Naive thymus-derived CD8-positive, alpha-beta T cell (primary cell): ENCODE data around the gene RFC1. TPM values are rescaled to one million over a fixed set of nuclear protein-coding genes. Genes with fewer than 3 reads are reported as not detected.
"Not testable (repeated sequence)": the region's sequence is repeated elsewhere in the genome, so short reads cannot be mapped to it uniquely, and the experiment has no call there.

ENCODE experiments used
- ATAC-seq, 2 donors: fragments of 150-1000 bp; cut with Tn5 transposase in 1 of 2; sonication (Bioruptor Pico), chemical (Tn5 transposase) in 1 of 2; 1 replicate in 1 of 2; 2 replicates in 1 of 2; pipeline ENCODE4 v1.10.0; 2021; ENCODE audit warnings: mild to moderate bottlenecking in 2 of 2, moderate library complexity in 2 of 2
- POLR2A ChIA-PET: fragments of 350-600 bp; sonication (Branson Sonifier 250); formaldehyde crosslinking; loops from one replicate; lab custom pipeline; 2021; ENCODE audit warnings: antibody characterized with exemption; lab: Charles Lee
- DNase-seq, 10 donors: peaks; one replicate each; pipeline versions ENCODE4 v3.0.0 to v3.0.0-alpha.2; 2020 to 2022
- H3K27ac Mint-ChIP-seq, 10 donors: one replicate each; pipeline ENCODE4 v1.8.0; 2020 to 2022; ENCODE audit warnings: mild to moderate bottlenecking in 10 of 10, mixed read lengths in 10 of 10, moderate library complexity in 4 of 10, inconsistent platforms in 1 of 10
- H3K27me3 Mint-ChIP-seq, 5 donors: one replicate each; pipeline ENCODE4 v1.8.0; 2021 to 2022; ENCODE audit warnings: mixed read lengths in 5 of 5
- H3K36me3 Mint-ChIP-seq, 3 donors: one replicate each; pipeline ENCODE4 v1.8.0; 2020 to 2022; ENCODE audit warnings: mixed read lengths in 3 of 3, mild to moderate bottlenecking in 2 of 3, inconsistent platforms in 1 of 3
- H3K4me1 Mint-ChIP-seq, 4 donors: one replicate each; pipeline ENCODE4 v1.8.0; 2021 to 2022; ENCODE audit warnings: mixed read lengths in 4 of 4
- H3K4me3 Mint-ChIP-seq, 10 donors: one replicate each; pipeline ENCODE4 v1.8.0; 2020 to 2022; ENCODE audit warnings: mild to moderate bottlenecking in 10 of 10, mixed read lengths in 10 of 10, moderate library complexity in 6 of 10, inconsistent platforms in 1 of 10
- H3K9me3 Mint-ChIP-seq, 9 donors: one replicate each; pipeline ENCODE4 v1.8.0; 2020 to 2022; ENCODE audit warnings: mixed read lengths in 9 of 9, mild to moderate bottlenecking in 3 of 9, inconsistent platforms in 1 of 9, moderate library complexity in 1 of 9
- polyA plus RNA-seq, 3 donors: library from polyadenylated mRNA; unstranded; fragments of 300-500 nt; fragmentation: Illumina TruSeq; gene quantifications; one replicate each; pipeline ENCODE4 v1.2.3, GENCODE V29; 2021
- total RNA-seq, 8 experiments: library from RNA in 2 of 8; stranded (reverse) in 2 of 8; gene quantifications; one replicate each; pipeline ENCODE4 v1.2.3 and lab custom pipeline; 2021 to 2026

Gene RFC1
- total and polyA plus RNA-seq, 5 experiments from 2014 or later = 26.6 to 54.6 (median 43.2) TPM

DNA sequence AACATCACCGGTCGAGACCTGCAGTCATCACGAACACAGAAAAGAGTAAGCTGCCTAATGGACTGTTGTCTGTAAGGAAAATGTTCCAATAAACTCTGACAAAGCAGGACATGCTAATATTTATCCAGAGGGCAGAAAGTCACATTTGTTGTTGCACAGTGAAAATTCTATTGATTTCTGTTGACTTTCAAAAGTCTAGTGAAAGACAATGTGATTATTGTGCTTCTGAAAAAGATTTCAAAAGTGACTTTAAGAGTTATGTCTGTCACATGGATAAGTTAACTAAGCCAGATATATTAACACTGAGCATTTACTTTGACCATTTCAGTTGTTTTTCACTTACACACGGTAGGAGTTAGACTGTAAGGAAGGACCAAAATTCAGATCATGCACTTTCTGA is 9.3 kb upstream of the RFC1 start:
- Mint-ChIP-seq H3K36me3 (peaks cover 3 to 15% (median 8%) of the 10 kb centered on the region in 3 donors), H3K27me3 (peaks cover 0 to 10% (median 5%) of the 10 kb centered on the region in 5 donors), H3K27ac (no peak overlapping the region), H3K4me1 (no peaks in the 10 kb centered on the region), H3K4me3 (no peak overlapping the region), H3K9me3 (peaks cover 2 to 35% (median 17%) of the 10 kb centered on the region in 9 donors)
- no peak for ATAC-seq
- POLR2A ChIA-PET = no interaction called here
- no peak for DNase-seq

- POLR2A ChIA-PET = not testable (repeated sequence)
- peaks cover 0 to 22% (median 2%) of the 10 kb centered on the region in 9 donors for H3K9me3 Mint-ChIP-seq
These were observed 5.0 kb upstream of the RFC1 start for GRCh38 chr4:39371209-39371608.

GRCh38 chr4:39369301-39369700 is 3.1 kb upstream of the RFC1 start:
- peaks cover 0 to 7% (median 0%) of the 10 kb centered on the region in 3 donors for H3K36me3 Mint-ChIP-seq
- POLR2A ChIA-PET = no interaction called here
- peaks cover 0 to 22% (median 2%) of the 10 kb centered on the region in 9 donors for H3K9me3 Mint-ChIP-seq
- DNase-seq = no peak
- H3K27ac Mint-ChIP-seq = no peak overlapping the region
- H3K4me3 Mint-ChIP-seq = no peak overlapping the region
- H3K4me1 Mint-ChIP-seq = peaks cover 7 to 22% (median 21%) of the 10 kb centered on the region in 4 donors
- no peaks in the 10 kb centered on the region for H3K27me3 Mint-ChIP-seq
- no peak for ATAC-seq

More at GRCh38 chr4:39371209-39371608, 5.0 kb upstream of the RFC1 start:
- not testable (repeated sequence) for H3K27me3 Mint-ChIP-seq, H3K4me1 Mint-ChIP-seq, H3K36me3 Mint-ChIP-seq, H3K4me3 Mint-ChIP-seq, DNase-seq, ATAC-seq, H3K27ac Mint-ChIP-seq

GRCh38 chr4:39367166-39367565 is 1.0 kb upstream of the RFC1 start:
- H3K36me3 Mint-ChIP-seq = peaks cover 0 to 7% (median 3%) of the 10 kb centered on the region in 3 donors
- peaks cover 0 to 19% (median 2%) of the 10 kb centered on the region in 9 donors for H3K9me3 Mint-ChIP-seq
- H3K4me1 Mint-ChIP-seq = peaks cover 12 to 40% (median 35%) of the 10 kb centered on the region in 4 donors
- POLR2A ChIA-PET = interaction anchor here (0.5 to 3.6 kb wide), 7 partner anchors 9 to 853 kb away, joined by 3 to 38 read pairs (median 5); partner anchors contain the start of genes LIAS, RPL9, UBE2K and UGDH
- DNase-seq (no peak), ATAC-seq (no peak)
- peak overlapping the region in 9 of 10 donors; percentile 27 to 94 (median 93) for H3K4me3 Mint-ChIP-seq
- peak overlapping the region in 7 of 10 donors; percentile 20 to 95 (median 87) for H3K27ac Mint-ChIP-seq
- no peaks in the 10 kb centered on the region for H3K27me3 Mint-ChIP-seq

- Mint-ChIP-seq H3K36me3 (peaks cover 0 to 7% (median 2%) of the 10 kb centered on the region in 3 donors), H3K4me1 (peaks cover 13 to 46% (median 40%) of the 10 kb centered on the region in 4 donors)
These were observed 802 bp downstream of the RFC1 start for GRCh38 chr4:39365360-39365759.

DNA sequence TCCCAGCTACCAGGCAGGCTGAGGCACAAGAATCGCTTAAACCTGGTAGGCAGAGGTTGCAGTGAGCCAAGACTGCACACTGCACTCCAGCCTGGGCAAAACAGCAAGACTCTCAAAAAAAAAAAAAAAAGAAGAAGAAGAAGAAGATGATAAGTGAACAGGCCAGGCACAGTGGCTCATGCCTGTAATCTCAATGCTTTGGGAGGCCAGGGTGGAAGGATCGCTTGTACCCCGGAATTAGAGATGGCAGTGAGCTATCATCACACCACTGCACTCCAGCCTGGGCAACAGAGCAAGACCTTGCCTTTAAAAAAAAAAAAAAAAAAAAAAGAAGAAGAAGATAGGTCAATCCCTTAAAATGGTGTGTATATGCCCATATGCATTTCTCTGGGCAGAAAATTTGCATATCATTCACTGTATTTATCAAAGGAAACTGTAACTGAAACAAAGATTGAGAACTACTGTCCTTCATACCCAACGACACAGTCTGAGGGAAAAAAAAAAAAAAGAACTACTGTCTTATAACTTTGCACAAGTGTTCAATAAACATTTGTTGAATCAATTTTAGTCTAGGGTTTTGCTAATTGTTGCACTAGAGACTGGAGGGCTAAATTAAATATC is 2.3 kb downstream of the RFC1 start:
- Mint-ChIP-seq H3K27ac (peak overlapping the region in 7 of 10 donors; percentile 0 to 68 (median 7)), H3K9me3 (no peaks in the 10 kb centered on the region), H3K27me3 (no peaks in the 10 kb centered on the region), H3K36me3 (peaks cover 0 to 7% (median 0%) of the 10 kb centered on the region in 3 donors), H3K4me1 (peaks cover 17 to 51% (median 45%) of the 10 kb centered on the region in 4 donors), H3K4me3 (peak overlapping the region in 9 of 10 donors; percentile 33 to 94 (median 69))
- POLR2A ChIA-PET = interaction anchor here (0.7 to 3.6 kb wide), 3 partner anchors 10 to 95 kb away, joined by 4 to 38 read pairs (median 23); partner anchors contain the start of genes LIAS and RPL9
- no peak for ATAC-seq
- no peak for DNase-seq

More at GRCh38 chr4:39365360-39365759, 802 bp downstream of the RFC1 start:
- no peak for DNase-seq
- POLR2A ChIA-PET = interaction anchor here (0.6 to 3.6 kb wide), 8 partner anchors 12 to 1541 kb away, joined by 3 to 38 read pairs (median 4); partner anchors contain the start of genes LIAS and RPL9
- ATAC-seq = no peak
- Mint-ChIP-seq H3K27ac (peak overlapping the region; percentile 85 to 96 (median 94)), H3K27me3 (no peaks in the 10 kb centered on the region), H3K4me3 (peak overlapping the region; percentile 91 to 94 (median 93)), H3K9me3 (peaks cover 0 to 3% (median 0%) of the 10 kb centered on the region in 9 donors)

- no peaks in the 10 kb centered on the region for H3K27me3 Mint-ChIP-seq
- no peaks in the 10 kb centered on the region for H3K9me3 Mint-ChIP-seq
- DNase-seq = no peak
- POLR2A ChIA-PET = interaction anchor here (0.5 kb wide), 1 partner anchor 26 kb away, joined by 6 read pairs; no protein-coding TSS in a partner anchor
- peak overlapping the region in 6 of 10 donors; percentile 7 to 33 (median 14) for H3K4me3 Mint-ChIP-seq
- H3K27ac Mint-ChIP-seq = peak overlapping the region in 5 of 10 donors; percentile 6 to 61 (median 45)
- no peak for ATAC-seq
- peaks cover 19 to 57% (median 50%) of the 10 kb centered on the region in 4 donors for H3K4me1 Mint-ChIP-seq
- H3K36me3 Mint-ChIP-seq = peaks cover 0 to 7% (median 0%) of the 10 kb centered on the region in 3 donors
These were observed 3.3 kb downstream of the RFC1 start for GRCh38 chr4:39362827-39363226.

GRCh38 chr4:39360611-39361010 is 5.6 kb downstream of the RFC1 start:
- H3K27ac Mint-ChIP-seq, H3K4me3 Mint-ChIP-seq, POLR2A ChIA-PET, H3K36me3 Mint-ChIP-seq, ATAC-seq, H3K27me3 Mint-ChIP-seq, DNase-seq, H3K9me3 Mint-ChIP-seq: not testable (repeated sequence)
- H3K4me1 Mint-ChIP-seq = peaks cover 17 to 68% (median 48%) of the 10 kb centered on the region in 4 donors

DNA sequence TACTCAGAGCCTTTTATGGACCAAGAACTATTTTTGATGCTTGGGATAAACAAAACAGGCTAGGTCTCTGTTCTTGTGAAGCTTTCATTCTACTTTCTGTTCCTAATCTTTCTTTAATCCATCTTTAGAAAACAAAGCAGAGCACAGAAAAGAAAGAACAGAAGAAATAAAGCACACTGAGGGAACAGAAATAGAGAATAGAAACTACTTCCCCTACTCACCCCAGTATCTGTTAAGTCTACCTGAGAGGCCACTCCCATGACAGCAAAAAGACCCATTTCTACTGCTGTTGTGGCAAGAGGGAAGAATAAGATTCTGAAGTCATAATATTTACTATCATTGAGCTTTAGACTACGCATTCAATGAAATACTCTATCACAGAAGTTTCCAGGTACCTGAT is 9.2 kb downstream of the RFC1 start:
- Mint-ChIP-seq H3K4me1 (peaks cover 23 to 70% (median 55%) of the 10 kb centered on the region in 4 donors), H3K36me3 (peaks cover 0 to 4% (median 0%) of the 10 kb centered on the region in 3 donors), H3K4me3 (peak overlapping the region in 2 of 10 donors; percentile 9 to 15), H3K9me3 (no peaks in the 10 kb centered on the region), H3K27ac (peak overlapping the region; percentile 13 to 76 (median 66)), H3K27me3 (no peaks in the 10 kb centered on the region)
- POLR2A ChIA-PET = interaction anchor here (1.8 kb wide), 1 partner anchor 10 kb away, joined by 7 read pairs; the partner anchor contains the start of gene RFC1
- DNase-seq (no peak), ATAC-seq (no peak)

GRCh38 chr4:39354254-39354552 is 12.0 kb downstream of the RFC1 start:
- peaks cover 11 to 21% (median 16%) of the 10 kb centered on the region in 3 donors for H3K36me3 Mint-ChIP-seq
- peak overlapping the region; percentile 70 to 93 (median 86) for H3K4me3 Mint-ChIP-seq
- H3K27ac Mint-ChIP-seq = peak overlapping the region; percentile 87 to 97 (median 94)
- no peak for DNase-seq
- H3K9me3 Mint-ChIP-seq = peaks cover 0 to 9% (median 4%) of the 10 kb centered on the region in 9 donors
- peaks cover 26 to 77% (median 55%) of the 10 kb centered on the region in 4 donors for H3K4me1 Mint-ChIP-seq
- POLR2A ChIA-PET = interaction anchor here (0.7 to 5.6 kb wide), 2 partner anchors 11 to 330 kb away, joined by 5 to 38 read pairs; partner anchors contain the start of gene RFC1
- no peak for ATAC-seq
- H3K27me3 Mint-ChIP-seq = no peaks in the 10 kb centered on the region

GRCh38 chr4:39353478-39354253 is 12.5 kb downstream of the RFC1 start:
- Mint-ChIP-seq H3K36me3 (peaks cover 15 to 26% (median 20%) of the 10 kb centered on the region in 3 donors), H3K9me3 (peaks cover 0 to 12% (median 4%) of the 10 kb centered on the region in 9 donors), H3K27me3 (no peaks in the 10 kb centered on the region), H3K27ac (peak overlapping the region; percentile 87 to 97 (median 94)), H3K4me3 (peak overlapping the region; percentile 70 to 93 (median 86)), H3K4me1 (peaks cover 21 to 74% (median 55%) of the 10 kb centered on the region in 4 donors)
- POLR2A ChIA-PET = interaction anchor here (0.7 to 5.6 kb wide), 4 partner anchors 12 to 329 kb away, joined by 5 to 38 read pairs (median 8); partner anchors contain the start of genes RFC1 and RPL9
- DNase-seq (peak in 4 of 10 donors; percentile 7 to 64 (median 60)), ATAC-seq (peak; percentile 77 to 85)

DNA sequence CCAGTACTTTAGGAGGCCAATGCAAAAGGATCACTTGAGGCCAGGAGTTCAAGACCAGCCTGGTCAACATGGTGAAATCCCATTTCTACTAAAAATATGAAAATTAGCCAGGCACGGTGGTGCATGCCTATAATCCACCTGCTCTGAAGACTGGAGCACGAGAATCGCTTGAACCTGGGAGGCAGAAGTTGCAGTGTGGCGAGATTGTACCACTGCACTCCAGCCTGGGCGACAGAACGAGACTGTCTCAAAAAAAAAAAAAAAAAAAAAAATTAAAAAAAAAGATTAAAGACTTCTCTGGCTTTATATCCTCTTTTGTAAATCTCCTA is 13.0 kb downstream of the RFC1 start:
- H3K4me3 Mint-ChIP-seq = peak overlapping the region; percentile 70 to 93 (median 86)
- peaks cover 24 to 74% (median 57%) of the 10 kb centered on the region in 4 donors for H3K4me1 Mint-ChIP-seq
- peaks cover 0 to 14% (median 4%) of the 10 kb centered on the region in 9 donors for H3K9me3 Mint-ChIP-seq
- DNase-seq (peak in 4 of 10 donors; percentile 16 to 29 (median 20)), ATAC-seq (peak; percentile 46 to 61)
- peaks cover 15 to 30% (median 20%) of the 10 kb centered on the region in 3 donors for H3K36me3 Mint-ChIP-seq
- POLR2A ChIA-PET = interaction anchor here (0.7 to 5.6 kb wide), 3 partner anchors 13 to 105 kb away, joined by 8 to 38 read pairs (median 9); partner anchors contain the start of genes RFC1 and RPL9
- H3K27me3 Mint-ChIP-seq = not testable (repeated sequence)
- peak overlapping the region; percentile 87 to 97 (median 94) for H3K27ac Mint-ChIP-seq
